GM20431 (cell line): ENCODE data around the gene KLHDC7B.

Experiments used
- in situ Hi-C: fragments of 300-500 bp; cut with MseI, MboI; formaldehyde crosslinking; loops from one replicate; pipeline ENCODE4 v1.15.0; 2020; ENCODE audit warnings: low sequenced_read_pairs; ENCODE audit not compliant: unreplicated experiment

KLHDC7B gene

GRCh38 chr22:50546326-50547262 lies 895 bp downstream of the KLHDC7B start:
- in situ Hi-C loops, result no loop called here

- in situ Hi-C loops, result no loop called here
These were observed 1.7 kb downstream of the KLHDC7B start for GRCh38 chr22:50547263-50547985.

GRCh38 chr22:50548040-50548920 lies 2.6 kb downstream of the KLHDC7B start:
- in situ Hi-C loops, result no loop called here

GRCh38 chr22:50548921-50549790 lies 3.5 kb downstream of the KLHDC7B start:
- in situ Hi-C loops, result no loop called here

GRCh38 chr22:50550395-50550794 lies 4.7 kb downstream of the KLHDC7B start:
- in situ Hi-C loops, result no loop called here

- in situ Hi-C loops, result no loop called here
These were observed 5.6 kb downstream of the KLHDC7B start for GRCh38 chr22:50551160-50551752.

GRCh38 chr22:50553310-50553709 lies 7.6 kb downstream of the KLHDC7B start:
- in situ Hi-C loops, result no loop called here

GRCh38 chr22:50556703-50557102 lies 11.0 kb downstream of the KLHDC7B start:
- in situ Hi-C loops, result no loop called here

- in situ Hi-C loops, result no loop called here
These were observed 14.3 kb downstream of the KLHDC7B start for GRCh38 chr22:50560034-50560433.

- in situ Hi-C loops, result no loop called here
These were observed 16.0 kb downstream of the KLHDC7B start for GRCh38 chr22:50561401-50562358.

- in situ Hi-C loops, result no loop called here
These were observed 17.1 kb downstream of the KLHDC7B start, which contains the start of gene SYCE3 for GRCh38 chr22:50562523-50563412. SYCE3 (minus strand) TSS chr22:50562919; CDS start chr22:50556405, 6,514 bp downstream.

GRCh38 chr22:50563413-50564160 lies 17.9 kb downstream of the KLHDC7B start:
- in situ Hi-C loops, result no loop called here

- in situ Hi-C loops, result no loop called here
These were observed 18.6 kb downstream of the KLHDC7B start for GRCh38 chr22:50564289-50564688.

- in situ Hi-C loops, result no loop called here
These were observed 22.1 kb downstream of the KLHDC7B start for GRCh38 chr22:50567721-50568252.

GRCh38 chr22:50568626-50569025 lies 22.9 kb downstream of the KLHDC7B start:
- in situ Hi-C loops, result no loop called here

- in situ Hi-C loops, result no loop called here
These were observed 23.4 kb downstream of the KLHDC7B start for GRCh38 chr22:50569041-50569459.
